Activated CD8-positive, alpha-beta memory T cell treated with anti-CD3 and anti-CD28 coated beads, Interleukin-2, amount 50 U/mL, for 1 hour (primary cell): ENCODE measurements around the gene ACAP3.
"Not testable (repeated sequence)": the region's sequence is repeated elsewhere in the genome, so short reads cannot be mapped to it uniquely, and the experiment has no call there.

Experiments used
- DNase-seq: peaks from one replicate; pipeline ENCODE4 v3.0.0-alpha.2; 2020; ENCODE audit errors: extremely low read depth

The ACAP3 gene

GRCh38 chr1:1264026-1264425, 43.7 kb downstream of the ACAP3 start:
- no peak for DNase-seq

GRCh38 chr1:1262758-1263157, 45.0 kb downstream of the ACAP3 start:
- no peak for DNase-seq

GRCh38 chr1:1262071-1262470, 45.7 kb downstream of the ACAP3 start:
- no peak for DNase-seq

GRCh38 chr1:1260843-1261560, 46.7 kb downstream of the ACAP3 start:
- no peak for DNase-seq

- DNase-seq = no peak
Measured at GRCh38 chr1:1259951-1260600, 47.7 kb downstream of the ACAP3 start.

- DNase-seq = no peak
Measured at GRCh38 chr1:1259540-1259939, 48.2 kb downstream of the ACAP3 start.

GRCh38 chr1:1259119-1259488, 48.6 kb downstream of the ACAP3 start:
- no peak for DNase-seq

GRCh38 chr1:1256956-1257871, 50.5 kb downstream of the ACAP3 start:
- no peak for DNase-seq

- no peak for DNase-seq
Measured at GRCh38 chr1:1255611-1256010, 52.1 kb downstream of the ACAP3 start.

- no peak for DNase-seq
Measured at GRCh38 chr1:1255078-1255477, 52.7 kb downstream of the ACAP3 start.

- DNase-seq = no peak
Measured at GRCh38 chr1:1254667-1254998, 53.1 kb downstream of the ACAP3 start.

- DNase-seq = no peak
Measured at GRCh38 chr1:1253972-1254666, 53.6 kb downstream of the ACAP3 start.

- no peak for DNase-seq
Measured at GRCh38 chr1:1253314-1253713, 54.4 kb downstream of the ACAP3 start.

GRCh38 chr1:1250786-1251284, 56.9 kb downstream of the ACAP3 start:
- DNase-seq = peak; percentile 51

- not testable (repeated sequence) for DNase-seq
Measured at GRCh38 chr1:1248009-1248913, 59.5 kb downstream of the ACAP3 start.

GRCh38 chr1:1247341-1247913, 60.3 kb downstream of the ACAP3 start:
- no peak for DNase-seq

GRCh38 chr1:1246577-1247340, 61.0 kb downstream of the ACAP3 start, which contains the start of gene C1QTNF12:
Gene C1QTNF12, minus strand, starts transcription at chr1:1246722. Its CDS starts 32 bp downstream, at chr1:1246690.
- no peak for DNase-seq

GRCh38 chr1:1245817-1246576, 61.7 kb downstream of the ACAP3 start:
- DNase-seq = no peak
